Measurements from ENCODE around the gene BDKRB2.

- no peak for TF ChIP-seq POLR2A (IDR thresholded peaks at IDR 0.05; ENCODE audit: low read depth, low read length)
- no peak for TF ChIP-seq BHLHE40 (IDR thresholded peaks at IDR 0.05; ENCODE audit: low read depth, low read length)
- no peak for TF ChIP-seq MAFK (IDR thresholded peaks at IDR 0.05; ENCODE audit: low read depth, low read length)
- TF ChIP-seq, protein P1, sequence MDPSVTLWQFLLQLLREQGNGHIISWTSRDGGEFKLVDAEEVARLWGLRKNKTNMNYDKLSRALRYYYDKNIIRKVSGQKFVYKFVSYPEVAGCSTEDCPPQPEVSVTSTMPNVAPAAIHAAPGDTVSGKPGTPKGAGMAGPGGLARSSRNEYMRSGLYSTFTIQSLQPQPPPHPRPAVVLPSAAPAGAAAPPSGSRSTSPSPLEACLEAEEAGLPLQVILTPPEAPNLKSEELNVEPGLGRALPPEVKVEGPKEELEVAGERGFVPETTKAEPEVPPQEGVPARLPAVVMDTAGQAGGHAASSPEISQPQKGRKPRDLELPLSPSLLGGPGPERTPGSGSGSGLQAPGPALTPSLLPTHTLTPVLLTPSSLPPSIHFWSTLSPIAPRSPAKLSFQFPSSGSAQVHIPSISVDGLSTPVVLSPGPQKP (IDR thresholded peaks at IDR 0.05; ENCODE audit: borderline replicate concordance, low read depth, low read length) = no peak
- TF ChIP-seq, protein P2, sequence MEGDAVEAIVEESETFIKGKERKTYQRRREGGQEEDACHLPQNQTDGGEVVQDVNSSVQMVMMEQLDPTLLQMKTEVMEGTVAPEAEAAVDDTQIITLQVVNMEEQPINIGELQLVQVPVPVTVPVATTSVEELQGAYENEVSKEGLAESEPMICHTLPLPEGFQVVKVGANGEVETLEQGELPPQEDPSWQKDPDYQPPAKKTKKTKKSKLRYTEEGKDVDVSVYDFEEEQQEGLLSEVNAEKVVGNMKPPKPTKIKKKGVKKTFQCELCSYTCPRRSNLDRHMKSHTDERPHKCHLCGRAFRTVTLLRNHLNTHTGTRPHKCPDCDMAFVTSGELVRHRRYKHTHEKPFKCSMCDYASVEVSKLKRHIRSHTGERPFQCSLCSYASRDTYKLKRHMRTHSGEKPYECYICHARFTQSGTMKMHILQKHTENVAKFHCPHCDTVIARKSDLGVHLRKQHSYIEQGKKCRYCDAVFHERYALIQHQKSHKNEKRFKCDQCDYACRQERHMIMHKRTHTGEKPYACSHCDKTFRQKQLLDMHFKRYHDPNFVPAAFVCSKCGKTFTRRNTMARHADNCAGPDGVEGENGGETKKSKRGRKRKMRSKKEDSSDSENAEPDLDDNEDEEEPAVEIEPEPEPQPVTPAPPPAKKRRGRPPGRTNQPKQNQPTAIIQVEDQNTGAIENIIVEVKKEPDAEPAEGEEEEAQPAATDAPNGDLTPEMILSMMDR (conservative IDR thresholded peaks at IDR 0.05; ENCODE audit: low read depth, low read length) = no peak
- no peak for TF ChIP-seq RFX5 (IDR thresholded peaks at IDR 0.05; ENCODE audit: low read depth, low read length)
- no peak for TF ChIP-seq SMC3 (IDR thresholded peaks at IDR 0.05; ENCODE audit: low read depth, low read length)
- no peak for TF ChIP-seq RAD21 (IDR thresholded peaks at IDR 0.05; ENCODE audit: low read length)
- no peak for TF ChIP-seq CEBPB (IDR thresholded peaks at IDR 0.05; ENCODE audit: low read depth, low read length)
These were observed 13.3 kb upstream of the BDKRB2 start for GRCh38 chr14:96191353-96191752.

Data from IMR-90 (cell line).